Neuronal stem cell (in vitro differentiated cells): ENCODE results near the gene NCS1.

Experiments
- DNase-seq: peaks from one replicate; pipeline ENCODE4 v3.0.0-alpha.2; 2013; ENCODE audit warnings: low spot score
- H2AFZ ChIP-seq: one replicate; pipeline ENCODE4 v1.6.1; 2013; ENCODE audit warnings: mild to moderate bottlenecking, low read length, inconsistent platforms
- H2AK5ac ChIP-seq: 2 replicates; pipeline ENCODE4 v1.6.1; 2013; ENCODE audit warnings: low read depth, mild to moderate bottlenecking, inconsistent platforms, low read length, moderate library complexity, mixed read lengths
- H2BK120ac ChIP-seq: 2 replicates; pipeline ENCODE4 v1.6.1; 2013; ENCODE audit warnings: low read depth, mild to moderate bottlenecking, inconsistent platforms, low read length, moderate library complexity, mixed read lengths
- H2BK12ac ChIP-seq: one replicate; pipeline ENCODE4 v1.6.1; 2013; ENCODE audit warnings: low read length, inconsistent platforms
- H2BK15ac ChIP-seq: 2 replicates; pipeline ENCODE4 v1.6.1; 2013; ENCODE audit warnings: mild to moderate bottlenecking, low read length, inconsistent platforms, mixed read lengths
- H2BK5ac ChIP-seq: one replicate; pipeline ENCODE4 v1.6.1; 2013; ENCODE audit warnings: inconsistent platforms, mild to moderate bottlenecking, low read length, moderate library complexity
- H3K14ac ChIP-seq: one replicate; pipeline ENCODE4 v1.6.1; 2013; ENCODE audit warnings: low read length, inconsistent platforms
- H3K18ac ChIP-seq: 2 replicates; pipeline ENCODE4 v1.6.1; 2013; ENCODE audit warnings: low read length, inconsistent platforms
- H3K23ac ChIP-seq: 2 replicates; pipeline ENCODE4 v1.6.1; 2013; ENCODE audit warnings: low read depth, mild to moderate bottlenecking, mixed read lengths, low read length, inconsistent platforms; ENCODE audit not compliant: poor library complexity
- H3K27ac ChIP-seq: replicated peaks from 3 replicates; pipeline ENCODE4 v1.5.1; 2013; ENCODE audit warnings: low read length, inconsistent platforms
- H3K27me3 ChIP-seq, 3 experiments: 2 replicates each; pipeline ENCODE4 v1.6.1; 2013; ENCODE audit warnings: low read length in 3 of 3, mild to moderate bottlenecking in 2 of 3, inconsistent platforms in 1 of 3, low read depth in 1 of 3, mixed read lengths in 1 of 3, moderate library complexity in 1 of 3; ENCODE audit not compliant: control insufficient read depth in 3 of 3, insufficient read depth in 3 of 3
- H3K36me3 ChIP-seq, 2 donors: replicated peaks in 1 of 2; 2 replicates each; pipeline ENCODE4 v1.6.1; 2013; ENCODE audit warnings: low read length in 2 of 2; ENCODE audit not compliant: control insufficient read depth in 2 of 2, insufficient read depth in 2 of 2
- H3K4ac ChIP-seq: 2 replicates; pipeline ENCODE4 v1.6.1; 2013; ENCODE audit warnings: inconsistent platforms, mild to moderate bottlenecking, low read length, moderate library complexity
- H3K4me1 ChIP-seq, 2 donors: 1 replicate in 1 of 2; 2 replicates in 1 of 2; pipeline ENCODE4 v1.6.1; 2013; ENCODE audit warnings: low read length in 2 of 2, low read depth in 1 of 2; ENCODE audit not compliant: control insufficient read depth in 2 of 2, insufficient read depth in 1 of 2
- H3K4me2 ChIP-seq: one replicate; pipeline ENCODE4 v1.6.1; 2013; ENCODE audit warnings: mild to moderate bottlenecking, low read length, inconsistent platforms; ENCODE audit not compliant: insufficient read depth, poor library complexity, severe bottlenecking
- H3K4me3 ChIP-seq, 2 donors: 2 replicates each; pipeline ENCODE4 v1.5.1; 2013; ENCODE audit warnings: low read length in 2 of 2, mild to moderate bottlenecking in 2 of 2, inconsistent platforms in 1 of 2, moderate library complexity in 1 of 2
- H3K79me1 ChIP-seq: one replicate; pipeline ENCODE4 v1.6.1; 2013; ENCODE audit warnings: low read depth, mild to moderate bottlenecking, inconsistent platforms, low read length, moderate library complexity
- H3K9ac ChIP-seq: one replicate; pipeline ENCODE4 v1.6.1; 2013; ENCODE audit warnings: mild to moderate bottlenecking, low read depth, low read length, inconsistent platforms; ENCODE audit not compliant: poor library complexity
- H3K9me3 ChIP-seq, 2 donors: replicated peaks in 1 of 2; 2 replicates each; pipeline versions ENCODE3 to v1.6.1; 2013; ENCODE audit warnings: low read length in 2 of 2, mild to moderate bottlenecking in 2 of 2, inconsistent platforms in 1 of 2, low read depth in 1 of 2, mixed read lengths in 1 of 2, moderate library complexity in 1 of 2; ENCODE audit not compliant: control insufficient read depth in 2 of 2, insufficient read depth in 1 of 2
- H4K8ac ChIP-seq: one replicate; pipeline ENCODE4 v1.6.1; 2013; ENCODE audit warnings: low read depth, mild to moderate bottlenecking, inconsistent platforms, low read length, moderate library complexity
- H4K91ac ChIP-seq: one replicate; pipeline ENCODE4 v1.6.1; 2013; ENCODE audit warnings: low read length, low read depth, mild to moderate bottlenecking, inconsistent platforms; ENCODE audit not compliant: poor library complexity
- WGBS, 2 donors: extraction: QIAGEN DNeasy Blood & Tissue Kit; methylation state at CpG; one replicate each; pipeline ENCODE4 v1.1.7; 2013; ENCODE audit warnings: missing lambda C conversion rate in 2 of 2, mixed read lengths in 1 of 2; ENCODE audit not compliant: insufficient read length in 2 of 2, insufficient replicate concordance in 1 of 2; ENCODE audit errors: extremely low coverage in 2 of 2; 5-methylcytosine and 5-hydroxymethylcytosine counted together

NCS1 gene

GRCh38 chr9:130201974-130202373, 29.8 kb downstream of the NCS1 start:
- H2BK5ac ChIP-seq: peak overlapping the region; percentile 16
- no CpG with 5 or more reads among the region's 8 CpGs for WGBS, 2 donors
- H3K79me1 ChIP-seq: no peaks in the 10 kb centered on the region
- no peak overlapping the region for H3K14ac ChIP-seq
- no peak overlapping the region for H2BK120ac ChIP-seq
- H3K27ac ChIP-seq: no peak overlapping the region
- peaks cover 0 to 6% of the 10 kb centered on the region in 2 donors for H3K36me3 ChIP-seq
- peaks cover 13 to 21% of the 10 kb centered on the region in 2 donors for H3K4me1 ChIP-seq
- H3K9me3 ChIP-seq: no peaks in the 10 kb centered on the region
- H2BK12ac ChIP-seq: no peak overlapping the region
- no peak overlapping the region for H3K4ac ChIP-seq
- no peak overlapping the region for H2AFZ ChIP-seq
- no peak for DNase-seq
- H3K9ac ChIP-seq: no peak overlapping the region
- H3K4me2 ChIP-seq: no peak overlapping the region
- no peak overlapping the region for H4K8ac ChIP-seq
- H2AK5ac ChIP-seq: no peak overlapping the region
- H3K27me3 ChIP-seq: no peaks in the 10 kb centered on the region
- H3K18ac ChIP-seq: no peak overlapping the region
- no peak overlapping the region for H3K23ac ChIP-seq
- H2BK15ac ChIP-seq: no peak overlapping the region
- no peak overlapping the region for H4K91ac ChIP-seq
- H3K4me3 ChIP-seq: no peak overlapping the region

- Histone ChIP-seq H2BK120ac (no peak overlapping the region), H2BK15ac (no peak overlapping the region), H3K4me3 (no peak overlapping the region), H3K4me2 (no peak overlapping the region), H3K4ac (no peak overlapping the region), H3K18ac (no peak overlapping the region), H3K27me3 (no peaks in the 10 kb centered on the region), H4K8ac (no peak overlapping the region), H3K9me3 (no peaks in the 10 kb centered on the region), H3K36me3 (peaks cover 0 to 6% of the 10 kb centered on the region in 2 donors), H2AFZ (no peak overlapping the region), H2AK5ac (no peak overlapping the region), H3K14ac (no peak overlapping the region), H2BK12ac (no peak overlapping the region), H4K91ac (no peak overlapping the region), H2BK5ac (no peak overlapping the region), H3K27ac (no peak overlapping the region), H3K23ac (no peak overlapping the region), H3K9ac (no peak overlapping the region), H3K79me1 (peaks cover under 1% of the 10 kb centered on the region), H3K4me1 (peaks cover 20 to 21% of the 10 kb centered on the region in 2 donors)
- no peak for DNase-seq
- no CpG with 5 or more reads among the region's 5 CpGs for WGBS, 2 donors
These were observed 32.1 kb downstream of the NCS1 start for GRCh38 chr9:130204341-130204740.

GRCh38 chr9:130204959-130205358, 32.8 kb downstream of the NCS1 start:
- peaks cover 0 to 6% of the 10 kb centered on the region in 2 donors for H3K36me3 ChIP-seq

GRCh38 chr9:130205912-130206311, 33.7 kb downstream of the NCS1 start:
- no CpG with 5 or more reads among the region's 5 CpGs for WGBS, 2 donors

More at GRCh38 chr9:130204959-130205358, 32.8 kb downstream of the NCS1 start:
- peak overlapping the region; percentile 15 for H3K4me2 ChIP-seq
- H3K4me1 ChIP-seq: peaks cover 17 to 18% of the 10 kb centered on the region in 2 donors
- no peak overlapping the region for H3K27ac ChIP-seq
- peak overlapping the region; percentile 34 for H3K9ac ChIP-seq
- H4K91ac ChIP-seq: no peak overlapping the region
- no peak overlapping the region for H2BK5ac ChIP-seq
- H3K79me1 ChIP-seq: peaks cover 2% of the 10 kb centered on the region
- H2BK15ac ChIP-seq: peak overlapping the region; percentile 39
- no peaks in the 10 kb centered on the region for H3K27me3 ChIP-seq
- no peak for DNase-seq
- H3K4ac ChIP-seq: no peak overlapping the region
- no CpG with 5 or more reads among the region's 12 CpGs for WGBS, 2 donors
- H2BK12ac ChIP-seq: peak overlapping the region; percentile 31
- peak overlapping the region; percentile 27 for H3K18ac ChIP-seq
- H3K23ac ChIP-seq: no peak overlapping the region
- H2AFZ ChIP-seq: no peak overlapping the region
- H3K4me3 ChIP-seq: no peak overlapping the region
- H4K8ac ChIP-seq: no peak overlapping the region
- no peaks in the 10 kb centered on the region for H3K9me3 ChIP-seq
- no peak overlapping the region for H2BK120ac ChIP-seq
- H2AK5ac ChIP-seq: no peak overlapping the region
- no peak overlapping the region for H3K14ac ChIP-seq

More at GRCh38 chr9:130205912-130206311, 33.7 kb downstream of the NCS1 start:
- no peak overlapping the region for H3K4ac ChIP-seq
- H4K91ac ChIP-seq: no peak overlapping the region
- H3K27me3 ChIP-seq: no peaks in the 10 kb centered on the region
- no peak overlapping the region for H2AFZ ChIP-seq
- no peak overlapping the region for H2BK15ac ChIP-seq
- no peak for DNase-seq
- no peak overlapping the region for H2BK5ac ChIP-seq
- H3K18ac ChIP-seq: no peak overlapping the region
- no peak overlapping the region for H2AK5ac ChIP-seq
- H3K79me1 ChIP-seq: peaks cover 2% of the 10 kb centered on the region
- no peak overlapping the region for H3K4me2 ChIP-seq
- no peak overlapping the region for H3K9ac ChIP-seq
- no peak overlapping the region for H3K4me3 ChIP-seq
- no peak overlapping the region for H4K8ac ChIP-seq
- H3K27ac ChIP-seq: no peak overlapping the region
- no peak overlapping the region for H2BK12ac ChIP-seq
- no peak overlapping the region for H3K14ac ChIP-seq
- H3K9me3 ChIP-seq: no peaks in the 10 kb centered on the region
- peaks cover 12% of the 10 kb centered on the region in 2 donors for H3K4me1 ChIP-seq
- H2BK120ac ChIP-seq: no peak overlapping the region
- peaks cover 0 to 6% of the 10 kb centered on the region in 2 donors for H3K36me3 ChIP-seq
- H3K23ac ChIP-seq: no peak overlapping the region
